Measurements from ENCODE around the gene NID2.

Gene NID2

DNA sequence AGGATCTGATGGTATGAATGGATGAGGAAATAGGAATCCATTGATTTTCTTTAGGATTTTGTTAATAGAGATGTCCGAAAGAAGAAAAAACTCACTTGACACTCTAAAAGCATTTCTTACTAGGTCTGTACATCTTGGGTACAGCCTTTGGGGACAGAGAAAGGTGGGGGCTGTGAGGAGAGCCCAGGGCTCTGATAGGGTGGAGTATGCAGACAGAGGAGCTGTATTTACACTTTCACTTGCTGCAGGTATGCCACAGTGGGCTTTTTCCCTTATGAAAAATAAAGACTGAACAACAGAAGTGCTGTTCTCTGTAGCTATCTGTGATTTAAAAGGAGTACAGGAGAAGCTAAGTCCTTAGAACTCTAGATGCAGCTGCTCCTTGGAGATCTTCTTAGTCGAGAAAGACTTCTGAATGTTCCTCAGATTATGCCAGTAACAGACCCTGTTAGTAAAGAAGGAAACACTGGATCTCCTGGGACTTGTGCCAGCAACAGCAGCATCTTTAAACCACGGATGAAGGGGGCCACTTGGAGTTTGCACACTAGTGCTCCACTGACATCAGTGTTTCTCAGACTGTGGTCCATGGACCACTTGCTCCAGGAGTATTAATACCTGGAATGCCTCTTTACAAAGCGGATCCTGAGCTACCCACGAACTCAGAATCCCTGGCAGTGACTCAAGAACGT lies 98.9 kb downstream of the NID2 start:
- no peak for ATAC-seq
- TF ChIP-seq TCF4 (CRISPR knock-in tag; IDR thresholded peaks at IDR 0.05; ENCODE audit: borderline replicate concordance) (no peak), CSDC2 (CRISPR knock-in tag; IDR thresholded peaks at IDR 0.05) (no peak), BACH2 (CRISPR knock-in tag; IDR thresholded peaks at IDR 0.05; ENCODE audit: borderline replicate concordance) (no peak), ZFP30 (CRISPR knock-in tag; IDR thresholded peaks at IDR 0.05) (no peak), GLIS3 (CRISPR knock-in tag; IDR thresholded peaks at IDR 0.05) (no peak), TOX (CRISPR knock-in tag; IDR thresholded peaks at IDR 0.05; ENCODE audit: borderline replicate concordance) (no peak), ARNTL (CRISPR knock-in tag; IDR thresholded peaks at IDR 0.05; ENCODE audit: borderline replicate concordance, low read depth) (no peak)
- TF ChIP-seq, protein P1, sequence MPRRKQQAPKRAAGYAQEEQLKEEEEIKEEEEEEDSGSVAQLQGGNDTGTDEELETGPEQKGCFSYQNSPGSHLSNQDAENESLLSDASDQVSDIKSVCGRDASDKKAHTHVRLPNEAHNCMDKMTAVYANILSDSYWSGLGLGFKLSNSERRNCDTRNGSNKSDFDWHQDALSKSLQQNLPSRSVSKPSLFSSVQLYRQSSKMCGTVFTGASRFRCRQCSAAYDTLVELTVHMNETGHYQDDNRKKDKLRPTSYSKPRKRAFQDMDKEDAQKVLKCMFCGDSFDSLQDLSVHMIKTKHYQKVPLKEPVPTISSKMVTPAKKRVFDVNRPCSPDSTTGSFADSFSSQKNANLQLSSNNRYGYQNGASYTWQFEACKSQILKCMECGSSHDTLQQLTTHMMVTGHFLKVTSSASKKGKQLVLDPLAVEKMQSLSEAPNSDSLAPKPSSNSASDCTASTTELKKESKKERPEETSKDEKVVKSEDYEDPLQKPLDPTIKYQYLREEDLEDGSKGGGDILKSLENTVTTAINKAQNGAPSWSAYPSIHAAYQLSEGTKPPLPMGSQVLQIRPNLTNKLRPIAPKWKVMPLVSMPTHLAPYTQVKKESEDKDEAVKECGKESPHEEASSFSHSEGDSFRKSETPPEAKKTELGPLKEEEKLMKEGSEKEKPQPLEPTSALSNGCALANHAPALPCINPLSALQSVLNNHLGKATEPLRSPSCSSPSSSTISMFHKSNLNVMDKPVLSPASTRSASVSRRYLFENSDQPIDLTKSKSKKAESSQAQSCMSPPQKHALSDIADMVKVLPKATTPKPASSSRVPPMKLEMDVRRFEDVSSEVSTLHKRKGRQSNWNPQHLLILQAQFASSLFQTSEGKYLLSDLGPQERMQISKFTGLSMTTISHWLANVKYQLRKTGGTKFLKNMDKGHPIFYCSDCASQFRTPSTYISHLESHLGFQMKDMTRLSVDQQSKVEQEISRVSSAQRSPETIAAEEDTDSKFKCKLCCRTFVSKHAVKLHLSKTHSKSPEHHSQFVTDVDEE (CRISPR knock-in tag; IDR thresholded peaks at IDR 0.05), result no peak
- TF ChIP-seq, protein P2, sequence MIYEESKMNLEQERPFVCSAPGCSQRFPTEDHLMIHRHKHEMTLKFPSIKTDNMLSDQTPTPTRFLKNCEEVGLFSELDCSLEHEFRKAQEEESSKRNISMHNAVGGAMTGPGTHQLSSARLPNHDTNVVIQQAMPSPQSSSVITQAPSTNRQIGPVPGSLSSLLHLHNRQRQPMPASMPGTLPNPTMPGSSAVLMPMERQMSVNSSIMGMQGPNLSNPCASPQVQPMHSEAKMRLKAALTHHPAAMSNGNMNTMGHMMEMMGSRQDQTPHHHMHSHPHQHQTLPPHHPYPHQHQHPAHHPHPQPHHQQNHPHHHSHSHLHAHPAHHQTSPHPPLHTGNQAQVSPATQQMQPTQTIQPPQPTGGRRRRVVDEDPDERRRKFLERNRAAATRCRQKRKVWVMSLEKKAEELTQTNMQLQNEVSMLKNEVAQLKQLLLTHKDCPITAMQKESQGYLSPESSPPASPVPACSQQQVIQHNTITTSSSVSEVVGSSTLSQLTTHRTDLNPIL (CRISPR knock-in tag; IDR thresholded peaks at IDR 0.05; ENCODE audit: low read depth), result no peak

DNA sequence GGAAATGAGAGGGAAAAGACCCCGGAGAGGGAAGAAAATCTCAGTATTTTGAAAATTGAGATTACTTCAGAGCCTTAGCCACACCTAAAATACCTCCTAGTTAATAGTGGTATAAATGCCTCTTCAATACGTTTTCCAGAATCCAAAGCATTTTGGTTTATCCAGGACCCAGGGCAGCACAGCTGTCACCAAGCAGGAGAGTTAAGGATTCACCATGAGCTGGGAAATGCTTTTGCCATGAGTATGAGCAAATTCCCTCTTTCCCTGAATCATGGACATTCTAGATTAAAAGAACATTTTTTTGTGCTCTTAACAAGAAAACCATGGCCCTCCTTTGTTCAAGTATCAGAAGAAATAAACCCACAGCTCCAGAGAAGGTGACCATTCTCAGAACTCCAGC lies 101.3 kb downstream of the NID2 start:
- TF ChIP-seq, protein P1 (CRISPR knock-in tag; IDR thresholded peaks at IDR 0.05), result no peak
- TF ChIP-seq ZFP30 (CRISPR knock-in tag; IDR thresholded peaks at IDR 0.05) (no peak), BACH2 (CRISPR knock-in tag; IDR thresholded peaks at IDR 0.05; ENCODE audit: borderline replicate concordance) (no peak), TOX (CRISPR knock-in tag; IDR thresholded peaks at IDR 0.05; ENCODE audit: borderline replicate concordance) (no peak), ZC3H10 (CRISPR knock-in tag; IDR thresholded peaks at IDR 0.05) (no peak), ZNF70 (CRISPR knock-in tag; IDR thresholded peaks at IDR 0.05) (no peak), OSR1 (CRISPR knock-in tag; IDR thresholded peaks at IDR 0.05) (no peak), ARNTL (CRISPR knock-in tag; IDR thresholded peaks at IDR 0.05; ENCODE audit: borderline replicate concordance, low read depth) (no peak), RARB (CRISPR knock-in tag; IDR thresholded peaks at IDR 0.05) (no peak), SNAI2 (CRISPR knock-in tag; IDR thresholded peaks at IDR 0.05) (no peak)
- no peak for ATAC-seq

DNA sequence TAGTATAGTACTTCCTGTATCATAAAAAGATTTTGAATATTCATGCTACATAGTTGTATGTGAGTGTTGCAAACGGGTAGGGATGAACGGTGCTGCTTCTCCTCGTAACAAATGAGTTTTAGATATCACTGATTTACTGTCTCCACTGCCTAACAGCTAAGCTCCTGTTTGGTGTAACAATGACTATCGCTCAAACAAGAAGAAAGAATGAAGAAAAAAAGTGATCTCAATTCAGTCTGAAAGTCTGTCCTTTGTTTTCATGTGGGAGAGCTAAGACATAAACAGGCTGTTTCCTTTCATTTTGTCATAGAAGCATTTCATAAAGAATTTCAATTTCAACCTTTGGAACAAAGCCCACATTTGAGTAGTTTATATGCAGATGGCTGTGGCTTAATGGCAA lies 105.6 kb downstream of the NID2 start:
- peak; percentile 69 for ATAC-seq
- no peak for TF ChIP-seq GLIS3 (CRISPR knock-in tag; IDR thresholded peaks at IDR 0.05)
- no peak for TF ChIP-seq ZNF8 (CRISPR knock-in tag; IDR thresholded peaks at IDR 0.05)
- TF ChIP-seq TOX (CRISPR knock-in tag; IDR thresholded peaks at IDR 0.05; ENCODE audit: borderline replicate concordance), result 0 out of 2 replicates have a peak, but pooled peaks have one; percentile 42
- TF ChIP-seq ZNF565 (CRISPR knock-in tag; conservative IDR thresholded peaks at IDR 0.05; ENCODE audit: low read depth), result no peak

DNA sequence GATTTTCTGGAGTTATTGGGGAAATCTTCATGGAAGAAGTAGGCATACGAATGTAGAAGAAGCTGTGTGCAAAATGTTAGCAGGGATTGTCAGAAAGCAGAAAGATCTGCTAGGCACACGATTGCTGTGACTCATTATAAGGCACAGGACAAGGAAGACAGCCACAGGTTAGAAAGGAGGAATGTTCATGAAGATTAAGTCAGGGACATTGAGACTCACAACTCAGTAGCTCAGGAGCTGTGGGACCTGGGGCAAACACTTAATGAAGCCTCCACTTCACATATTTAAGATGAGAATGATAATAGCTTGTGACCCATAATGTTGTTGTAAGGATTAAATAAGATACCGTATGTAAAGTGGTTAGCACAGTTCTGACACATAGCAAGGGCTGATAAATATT lies 106.1 kb downstream of the NID2 start:
- ATAC-seq, result peak; percentile 62
- no peak for TF ChIP-seq ZNF565 (CRISPR knock-in tag; conservative IDR thresholded peaks at IDR 0.05; ENCODE audit: low read depth)
- no peak for TF ChIP-seq ARNTL (CRISPR knock-in tag; IDR thresholded peaks at IDR 0.05; ENCODE audit: borderline replicate concordance, low read depth)
- TF ChIP-seq, protein P2 (CRISPR knock-in tag; IDR thresholded peaks at IDR 0.05; ENCODE audit: low read depth), result no peak
- TF ChIP-seq RARB (CRISPR knock-in tag; IDR thresholded peaks at IDR 0.05), result no peak
- TF ChIP-seq, protein P3, sequence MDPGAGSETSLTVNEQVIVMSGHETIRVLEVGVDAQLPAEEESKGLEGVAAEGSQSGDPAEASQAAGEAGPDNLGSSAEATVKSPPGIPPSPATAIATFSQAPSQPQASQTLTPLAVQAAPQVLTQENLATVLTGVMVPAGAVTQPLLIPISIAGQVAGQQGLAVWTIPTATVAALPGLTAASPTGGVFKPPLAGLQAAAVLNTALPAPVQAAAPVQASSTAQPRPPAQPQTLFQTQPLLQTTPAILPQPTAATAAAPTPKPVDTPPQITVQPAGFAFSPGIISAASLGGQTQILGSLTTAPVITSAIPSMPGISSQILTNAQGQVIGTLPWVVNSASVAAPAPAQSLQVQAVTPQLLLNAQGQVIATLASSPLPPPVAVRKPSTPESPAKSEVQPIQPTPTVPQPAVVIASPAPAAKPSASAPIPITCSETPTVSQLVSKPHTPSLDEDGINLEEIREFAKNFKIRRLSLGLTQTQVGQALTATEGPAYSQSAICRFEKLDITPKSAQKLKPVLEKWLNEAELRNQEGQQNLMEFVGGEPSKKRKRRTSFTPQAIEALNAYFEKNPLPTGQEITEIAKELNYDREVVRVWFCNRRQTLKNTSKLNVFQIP (CRISPR knock-in tag; IDR thresholded peaks at IDR 0.05; ENCODE audit: borderline replicate concordance, low read depth), result no peak
- TF ChIP-seq BACH2 (CRISPR knock-in tag; IDR thresholded peaks at IDR 0.05; ENCODE audit: borderline replicate concordance), result no peak
- TF ChIP-seq ZFP3 (CRISPR knock-in tag; IDR thresholded peaks at IDR 0.05), result no peak
- no peak for TF ChIP-seq GLIS3 (CRISPR knock-in tag; IDR thresholded peaks at IDR 0.05)
- no peak for TF ChIP-seq OSR1 (CRISPR knock-in tag; IDR thresholded peaks at IDR 0.05)
- TF ChIP-seq PPARA (CRISPR knock-in tag; IDR thresholded peaks at IDR 0.05; ENCODE audit: borderline replicate concordance), result no peak
- no peak for TF ChIP-seq TCF4 (CRISPR knock-in tag; IDR thresholded peaks at IDR 0.05; ENCODE audit: borderline replicate concordance)
- no peak for TF ChIP-seq ZNF8 (CRISPR knock-in tag; IDR thresholded peaks at IDR 0.05)
- no peak for TF ChIP-seq TOX (CRISPR knock-in tag; IDR thresholded peaks at IDR 0.05; ENCODE audit: borderline replicate concordance)
- TF ChIP-seq ZNF70 (CRISPR knock-in tag; IDR thresholded peaks at IDR 0.05), result no peak
- TF ChIP-seq, protein P1 (CRISPR knock-in tag; IDR thresholded peaks at IDR 0.05), result no peak
